M059J (cell line): ENCODE results near the gene MAPRE3. TPM values are rescaled to one million over a fixed set of nuclear protein-coding genes. Genes with fewer than 3 reads are reported as not detected.

ENCODE experiments used
- DNase-seq: peaks from one replicate; pipeline ENCODE4 v3.0.0-alpha.2; 2012; ENCODE audit warnings: low read depth
- total RNA-seq: library from RNA; depleted of rRNA; stranded (reverse); fragments of >200 nt; shearing (Covaris generic); gene quantifications from 2 replicates; pipeline ENCODE4 v1.2.3, GENCODE V29; 2014

Gene MAPRE3
- total RNA-seq, 1 experiment from 2014 or later: 7.1 TPM

- no peak for DNase-seq
These were observed 43.3 kb downstream of the MAPRE3 start for GRCh38 chr2:27013738-27014137.

- no peak for DNase-seq
These were observed 44.5 kb downstream of the MAPRE3 start for GRCh38 chr2:27014771-27015433.

GRCh38 chr2:27016801-27017325 lies 46.4 kb downstream of the MAPRE3 start:
- DNase-seq: peak; percentile 70

- no peak for DNase-seq
These were observed 47.7 kb downstream of the MAPRE3 start for GRCh38 chr2:27018142-27018541.

- DNase-seq: no peak
These were observed 49.0 kb downstream of the MAPRE3 start for GRCh38 chr2:27019459-27019858.

- no peak for DNase-seq
These were observed 49.8 kb downstream of the MAPRE3 start for GRCh38 chr2:27019931-27020855.

GRCh38 chr2:27021253-27022049 lies 51.0 kb downstream of the MAPRE3 start:
- peak; percentile 47 for DNase-seq

GRCh38 chr2:27023740-27024139 lies 53.3 kb downstream of the MAPRE3 start:
- no peak for DNase-seq

GRCh38 chr2:27024188-27024587 lies 53.8 kb downstream of the MAPRE3 start:
- no peak for DNase-seq

GRCh38 chr2:27024812-27025211 lies 54.4 kb downstream of the MAPRE3 start:
- no peak for DNase-seq

GRCh38 chr2:27025281-27025800 lies 54.9 kb downstream of the MAPRE3 start:
- no peak for DNase-seq

- no peak for DNase-seq
These were observed 55.7 kb downstream of the MAPRE3 start for GRCh38 chr2:27025861-27026851.

- DNase-seq: no peak
These were observed 56.8 kb downstream of the MAPRE3 start for GRCh38 chr2:27027211-27027651.

GRCh38 chr2:27029051-27029450 lies 58.6 kb downstream of the MAPRE3 start:
- peak; percentile 36 for DNase-seq

- peak; percentile 85 for DNase-seq
These were observed 62.2 kb downstream of the MAPRE3 start, which contains the start of gene TMEM214 for GRCh38 chr2:27032495-27033252. Gene TMEM214 (plus strand): TSS chr2:27032965. CDS start chr2:27033016, 51 bp downstream.

- no peak for DNase-seq
These were observed 62.9 kb downstream of the MAPRE3 start for GRCh38 chr2:27033253-27033852.

GRCh38 chr2:27038012-27038411 lies 67.6 kb downstream of the MAPRE3 start:
- DNase-seq: no peak

- no peak for DNase-seq
These were observed 68.3 kb downstream of the MAPRE3 start for GRCh38 chr2:27038631-27039339.
